ENCODE measurements around the gene ANKS1A. TPM values are rescaled to one million over a fixed set of nuclear protein-coding genes. Genes with fewer than 3 reads are reported as not detected.

The ANKS1A gene
- total RNA-seq, 4 donors from 2014 or later, result 12.1 to 31.8 (median 24.1) TPM

- no peaks in the 10 kb centered on the region for H3K9me3 ChIP-seq
- intact Hi-C loops (cut with DNase I; ENCODE audit: low total_unique reads), result no loop called here
- H3K36me3 ChIP-seq, result no peaks in the 10 kb centered on the region
- H3K27me3 ChIP-seq, result no peaks in the 10 kb centered on the region
- no peak overlapping the region for H3K27ac ChIP-seq
- no peak overlapping the region for H3K4me3 ChIP-seq
- no peak for TF ChIP-seq CTCF (IDR thresholded peaks at IDR 0.05)
- no peak for TF ChIP-seq POLR2A (IDR thresholded peaks at IDR 0.05)
- DNase-seq, result no peak
- H3K4me1 ChIP-seq, result peaks cover 0 to 10% of the 10 kb centered on the region in 2 donors
These were observed 201.0 kb downstream of the ANKS1A start for GRCh38 chr6:35089935-35090505.

GRCh38 chr6:35090734-35091133, 201.7 kb downstream of the ANKS1A start:
- Histone ChIP-seq H3K9me3 (no peaks in the 10 kb centered on the region), H3K27me3 (no peaks in the 10 kb centered on the region), H3K4me3 (no peak overlapping the region), H3K36me3 (no peaks in the 10 kb centered on the region), H3K27ac (peak overlapping the region in 1 of 2 donors; percentile 43), H3K4me1 (peaks cover 0 to 10% of the 10 kb centered on the region in 2 donors)
- TF ChIP-seq CTCF (IDR thresholded peaks at IDR 0.05) (no peak), POLR2A (IDR thresholded peaks at IDR 0.05) (no peak)
- DNase-seq, result no peak
- intact Hi-C loops (cut with DNase I; ENCODE audit: low total_unique reads), result no loop called here

GRCh38 chr6:35091346-35092083, 202.5 kb downstream of the ANKS1A start:
- no peak for TF ChIP-seq CTCF (IDR thresholded peaks at IDR 0.05)
- no peak for TF ChIP-seq POLR2A (IDR thresholded peaks at IDR 0.05)
- peak overlapping the region; percentile 34 to 43 for H3K27ac ChIP-seq
- no peaks in the 10 kb centered on the region for H3K9me3 ChIP-seq
- peaks cover 0 to 10% of the 10 kb centered on the region in 2 donors for H3K4me1 ChIP-seq
- intact Hi-C loops (cut with DNase I; ENCODE audit: low total_unique reads), result no loop called here
- no peak for DNase-seq
- H3K36me3 ChIP-seq, result no peaks in the 10 kb centered on the region
- no peaks in the 10 kb centered on the region for H3K27me3 ChIP-seq
- no peak overlapping the region for H3K4me3 ChIP-seq

- DNase-seq, result peak; percentile 40
- Histone ChIP-seq H3K36me3 (no peaks in the 10 kb centered on the region), H3K4me3 (no peak overlapping the region), H3K27me3 (no peaks in the 10 kb centered on the region), H3K9me3 (no peaks in the 10 kb centered on the region), H3K27ac (peak overlapping the region; percentile 34 to 63), H3K4me1 (peaks cover 0 to 10% of the 10 kb centered on the region in 2 donors)
- intact Hi-C loops (cut with DNase I; ENCODE audit: low total_unique reads), result no loop called here
- TF ChIP-seq CTCF (IDR thresholded peaks at IDR 0.05), result no peak
- TF ChIP-seq POLR2A (IDR thresholded peaks at IDR 0.05), result no peak
These were observed 203.5 kb downstream of the ANKS1A start for GRCh38 chr6:35092362-35093117.

- intact Hi-C loops (cut with DNase I; ENCODE audit: low total_unique reads), result no loop called here
- Histone ChIP-seq H3K4me1 (peaks cover 0 to 10% of the 10 kb centered on the region in 2 donors), H3K9me3 (no peaks in the 10 kb centered on the region)
These were observed 204.0 kb downstream of the ANKS1A start for GRCh38 chr6:35093118-35093445.

More at GRCh38 chr6:35093118-35093445, 204.0 kb downstream of the ANKS1A start:
- Histone ChIP-seq H3K27me3 (no peaks in the 10 kb centered on the region), H3K27ac (peak overlapping the region; percentile 19 to 63), H3K4me3 (no peak overlapping the region), H3K36me3 (no peaks in the 10 kb centered on the region)
- DNase-seq, result no peak
- TF ChIP-seq CTCF (IDR thresholded peaks at IDR 0.05) (no peak), POLR2A (IDR thresholded peaks at IDR 0.05) (no peak)
